ENCODE measurements around the gene DNM1. TPM values are rescaled to one million over a fixed set of nuclear protein-coding genes. Genes with fewer than 3 reads are reported as not detected.

DNM1 gene
- total and polyA plus RNA-seq, 10 of the 15 experiments (the other 5 are each of a cell fraction or from before 2014, with no cell fraction given), result 0.06 to 0.67 (median 0.19) TPM; not detected in 3

GRCh38 chr9:128192601-128193371 is 10.4 kb upstream of the DNM1 start:
- H3K36me3 ChIP-seq (ENCODE audit: control insufficient read depth in 2 of 2, insufficient read depth in 2 of 2, low read length in 1 of 2), result no peaks in the 10 kb centered on the region; a peak in 1 of 4 replicates
- ChIA-PET POLR2A (interaction anchor here (0.6 kb wide), 1 partner anchor 100 kb away, joined by 3 read pairs; no protein-coding TSS in a partner anchor), CTCF (no interaction called here), RAD21 (ENCODE audit: unreplicated experiment) (no interaction called here), SMC1A (ENCODE audit: uncharacterized antibody, unreplicated experiment) (no interaction called here)
- in situ Hi-C loops (cut with MboI) (no loop called here), intact Hi-C loops (cut with micrococcal nuclease; ENCODE audit: unreplicated experiment) (no loop called here)
- DNase-seq (ENCODE audit: low read depth, low spot score) (no peak), FAIRE-seq (no peak), ATAC-seq (no peak)
- H3K9ac ChIP-seq (ENCODE audit: control insufficient read depth, insufficient read depth, low read length), result no peak overlapping the region
- H3K79me2 ChIP-seq (ENCODE audit: control insufficient read depth, insufficient read depth, low read length), result peaks cover 3% of the 10 kb centered on the region; the same call in 1 of the 2 replicates
- no peak overlapping the region for H3K4me2 ChIP-seq (ENCODE audit: control insufficient read depth, insufficient read depth)
- no peaks in the 10 kb centered on the region for H3K9me3 ChIP-seq (replicated peaks; ENCODE audit: control insufficient read depth, insufficient read depth, low read length)
- TF ChIP-seq, protein P1, sequence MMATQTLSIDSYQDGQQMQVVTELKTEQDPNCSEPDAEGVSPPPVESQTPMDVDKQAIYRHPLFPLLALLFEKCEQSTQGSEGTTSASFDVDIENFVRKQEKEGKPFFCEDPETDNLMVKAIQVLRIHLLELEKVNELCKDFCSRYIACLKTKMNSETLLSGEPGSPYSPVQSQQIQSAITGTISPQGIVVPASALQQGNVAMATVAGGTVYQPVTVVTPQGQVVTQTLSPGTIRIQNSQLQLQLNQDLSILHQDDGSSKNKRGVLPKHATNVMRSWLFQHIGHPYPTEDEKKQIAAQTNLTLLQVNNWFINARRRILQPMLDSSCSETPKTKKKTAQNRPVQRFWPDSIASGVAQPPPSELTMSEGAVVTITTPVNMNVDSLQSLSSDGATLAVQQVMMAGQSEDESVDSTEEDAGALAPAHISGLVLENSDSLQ (IDR thresholded peaks at IDR 0.05), result peak; percentile 52; the same call in 1 of the 2 replicates
- TF ChIP-seq KAT2A (conservative IDR thresholded peaks at IDR 0.05; ENCODE audit: control insufficient read depth, low read depth, low read length), result no peak
- H4K20me1 ChIP-seq (ENCODE audit: control insufficient read depth, insufficient read depth), result no peaks in the 10 kb centered on the region
- H3K27ac ChIP-seq (ENCODE audit: control insufficient read depth, insufficient read depth), result no peak overlapping the region
- BruUV-seq (replicated peaks), result no TSS peak
- no peaks in the 10 kb centered on the region for H3K27me3 ChIP-seq (replicated peaks in 1 of 2; ENCODE audit: control insufficient read depth in 2 of 2, insufficient read depth in 2 of 2, low read length in 1 of 2)
- WGBS (ENCODE audit: insufficient coverage, insufficient replicate concordance, low lambda C conversion rate, missing lambda C conversion rate), result 89% methylated on average over 40 of the region's 56 CpGs
- H2AFZ ChIP-seq (ENCODE audit: control insufficient read depth, low read depth, low read length), result no peak overlapping the region
- peaks cover 8% of the 10 kb centered on the region for H3K4me1 ChIP-seq (ENCODE audit: control insufficient read depth, insufficient read depth, low read length)
- H3K4me3 ChIP-seq, result no peak overlapping the region

- no peak overlapping the region for H3K27ac ChIP-seq (ENCODE audit: control insufficient read depth, insufficient read depth)
- ATAC-seq (no peak), FAIRE-seq (no peak), DNase-seq (ENCODE audit: low read depth, low spot score) (no peak)
- no peaks in the 10 kb centered on the region for H3K27me3 ChIP-seq (replicated peaks in 1 of 2; ENCODE audit: control insufficient read depth in 2 of 2, insufficient read depth in 2 of 2, low read length in 1 of 2)
- H3K4me2 ChIP-seq (ENCODE audit: control insufficient read depth, insufficient read depth), result no peak overlapping the region
- H3K4me3 ChIP-seq, result no peak overlapping the region
- no peaks in the 10 kb centered on the region for H4K20me1 ChIP-seq (ENCODE audit: control insufficient read depth, insufficient read depth)
- peaks cover 8% of the 10 kb centered on the region for H3K4me1 ChIP-seq (ENCODE audit: control insufficient read depth, insufficient read depth, low read length)
- no peak overlapping the region for H3K9ac ChIP-seq (ENCODE audit: control insufficient read depth, insufficient read depth, low read length)
- no peaks in the 10 kb centered on the region for H3K9me3 ChIP-seq (replicated peaks; ENCODE audit: control insufficient read depth, insufficient read depth, low read length)
- WGBS (ENCODE audit: insufficient coverage, insufficient replicate concordance, low lambda C conversion rate, missing lambda C conversion rate), result 80% methylated on average over 14 of the region's 14 CpGs
- SMC1A ChIA-PET (ENCODE audit: uncharacterized antibody, unreplicated experiment), result no interaction called here
- H3K79me2 ChIP-seq (ENCODE audit: control insufficient read depth, insufficient read depth, low read length), result peaks cover 3% of the 10 kb centered on the region; the same call in 1 of the 2 replicates
- in situ Hi-C loops (cut with MboI), result no loop called here
- BruUV-seq (replicated peaks), result no TSS peak
- POLR2A ChIA-PET, result no interaction called here
- no peaks in the 10 kb centered on the region; a peak in 1 of 4 replicates for H3K36me3 ChIP-seq (ENCODE audit: control insufficient read depth in 2 of 2, insufficient read depth in 2 of 2, low read length in 1 of 2)
- CTCF ChIA-PET, result no interaction called here
- RAD21 ChIA-PET (ENCODE audit: unreplicated experiment), result no interaction called here
- H2AFZ ChIP-seq (ENCODE audit: control insufficient read depth, low read depth, low read length), result no peak overlapping the region
- intact Hi-C loops (cut with micrococcal nuclease; ENCODE audit: unreplicated experiment), result no loop called here
- TF ChIP-seq POLR2AphosphoS2 (IDR thresholded peaks at IDR 0.05; ENCODE audit: low read depth, low read length), result no peak
- TF ChIP-seq LARP7 (IDR thresholded peaks at IDR 0.05), result no peak
- TF ChIP-seq EZH2 (IDR thresholded peaks at IDR 0.05; ENCODE audit: borderline replicate concordance, control insufficient read depth, low read depth, low read length), result no peak
- no peak for TF ChIP-seq ZSCAN29 (IDR thresholded peaks at IDR 0.05)
- no peak for TF ChIP-seq CEBPZ (IDR thresholded peaks at IDR 0.05; ENCODE audit: low read depth, low read length)
- no peak for TF ChIP-seq ATF7 (IDR thresholded peaks at IDR 0.05; ENCODE audit: low read depth)
- no peak for TF ChIP-seq EED (IDR thresholded peaks at IDR 0.05; ENCODE audit: low read depth)
- TF ChIP-seq NR2C1 (IDR thresholded peaks at IDR 0.05), result no peak
- no peak for TF ChIP-seq NFYB (IDR thresholded peaks at IDR 0.05; ENCODE audit: insufficient read depth, low read depth, low read length)
Measured at GRCh38 chr9:128193469-128194096, 9.6 kb upstream of the DNM1 start.
